GM18868 (cell line): ENCODE measurements around the gene PCDHGB6.
A peak's percentile ranks its signal among the peaks of the same experiment; 100 is the strongest.
"Not testable (repeated sequence)": the region's sequence is repeated elsewhere in the genome, so short reads cannot be mapped to it uniquely, and the experiment has no call there.

ENCODE experiments used
- ATAC-seq: cut with Tn5 transposase; IDR thresholded peaks from one replicate; pipeline ENCODE4 v1.9.1; 2021; ENCODE audit warnings: mild to moderate bottlenecking, moderate library complexity; ENCODE audit not compliant: unreplicated experiment

The PCDHGB6 gene

DNA sequence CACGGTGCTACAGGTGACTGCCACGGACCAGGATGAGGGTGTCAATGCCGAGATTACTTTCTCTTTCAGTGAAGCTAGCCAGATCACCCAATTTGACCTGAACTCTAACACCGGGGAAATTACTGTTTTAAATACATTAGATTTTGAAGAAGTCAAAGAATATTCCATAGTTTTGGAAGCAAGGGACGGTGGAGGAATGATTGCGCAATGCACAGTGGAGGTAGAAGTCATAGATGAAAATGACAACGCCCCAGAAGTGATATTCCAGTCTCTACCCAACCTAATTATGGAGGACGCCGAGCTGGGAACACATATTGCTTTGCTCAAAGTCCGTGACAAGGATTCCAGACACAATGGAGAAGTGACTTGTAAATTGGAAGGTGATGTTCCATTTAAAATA is 19.2 kb upstream of the PCDHGB6 start:
- ATAC-seq = no peak

DNA sequence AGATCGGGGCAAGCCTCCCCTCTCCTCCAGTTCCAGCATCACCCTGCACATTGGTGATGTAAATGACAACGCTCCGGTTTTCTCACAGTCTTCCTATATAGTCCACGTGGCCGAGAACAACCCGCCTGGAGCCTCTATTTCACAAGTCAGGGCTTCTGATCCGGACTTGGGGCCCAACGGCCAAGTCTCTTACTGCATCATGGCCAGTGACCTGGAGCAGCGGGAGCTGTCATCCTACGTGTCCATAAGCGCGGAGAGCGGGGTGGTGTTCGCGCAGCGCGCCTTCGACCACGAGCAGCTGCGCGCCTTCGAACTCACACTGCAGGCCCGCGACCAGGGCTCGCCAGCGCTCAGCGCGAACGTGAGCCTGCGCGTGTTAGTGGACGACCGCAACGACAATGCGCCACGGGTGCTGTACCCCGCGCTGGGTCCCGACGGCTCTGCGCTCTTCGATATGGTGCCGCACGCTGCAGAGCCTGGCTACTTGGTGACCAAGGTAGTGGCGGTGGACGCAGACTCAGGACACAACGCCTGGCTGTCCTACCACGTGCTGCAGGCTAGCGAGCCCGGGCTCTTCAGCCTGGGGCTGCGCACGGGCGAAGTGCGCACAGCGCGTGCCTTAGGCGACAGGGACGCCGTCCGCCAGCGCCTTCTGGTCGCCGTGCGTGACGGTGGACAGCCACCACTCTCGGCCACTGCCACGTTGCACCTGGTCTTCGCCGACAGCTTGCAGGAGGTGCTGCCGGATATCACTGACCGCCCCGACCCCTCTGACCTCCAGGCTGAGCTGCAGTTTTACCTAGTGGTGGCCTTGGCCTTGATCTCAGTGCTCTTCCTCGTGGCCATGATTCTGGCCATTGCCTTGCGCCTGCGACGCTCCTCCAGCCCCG is 18.4 kb upstream of the PCDHGB6 start:
- ATAC-seq = no peak

DNA sequence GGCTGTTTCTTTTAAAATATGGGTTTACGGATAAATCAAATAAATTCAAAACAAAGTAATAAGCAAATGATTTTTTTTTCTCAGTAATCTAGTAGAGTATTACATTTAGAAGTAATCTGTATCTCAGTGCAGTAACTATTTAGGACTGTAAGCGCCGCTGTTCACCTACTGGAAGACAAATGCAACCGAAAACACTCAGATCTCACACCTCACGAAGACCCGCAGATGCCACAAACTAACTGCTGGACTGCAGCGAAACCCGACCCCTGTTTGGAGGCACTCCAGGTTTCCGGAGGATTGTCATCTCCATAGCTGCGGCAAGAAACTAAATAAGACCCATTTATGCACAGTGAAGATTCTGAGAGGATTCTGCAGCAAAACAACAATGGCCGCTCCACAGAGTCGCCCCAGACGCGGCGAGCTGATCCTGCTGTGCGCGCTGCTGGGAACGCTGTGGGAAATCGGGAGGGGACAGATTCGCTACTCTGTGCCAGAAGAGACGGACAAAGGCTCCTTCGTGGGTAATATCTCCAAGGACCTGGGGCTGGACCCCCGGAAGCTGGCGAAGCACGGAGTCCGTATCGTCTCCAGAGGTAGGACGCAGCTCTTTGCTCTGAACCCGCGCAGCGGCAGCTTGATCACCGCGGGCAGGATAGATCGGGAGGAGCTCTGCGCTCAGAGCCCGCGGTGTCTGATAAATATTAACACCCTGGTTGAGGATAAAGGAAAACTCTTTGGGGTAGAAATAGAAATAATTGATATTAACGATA is 15.2 kb upstream of the PCDHGB6 start, which contains the start of gene PCDHGA8:
Gene PCDHGA8, plus strand, starts transcription at position 205 of the 770 bp plus-strand sequence. Its CDS starts 181 bp downstream, at position 386.
- ATAC-seq = no peak

DNA sequence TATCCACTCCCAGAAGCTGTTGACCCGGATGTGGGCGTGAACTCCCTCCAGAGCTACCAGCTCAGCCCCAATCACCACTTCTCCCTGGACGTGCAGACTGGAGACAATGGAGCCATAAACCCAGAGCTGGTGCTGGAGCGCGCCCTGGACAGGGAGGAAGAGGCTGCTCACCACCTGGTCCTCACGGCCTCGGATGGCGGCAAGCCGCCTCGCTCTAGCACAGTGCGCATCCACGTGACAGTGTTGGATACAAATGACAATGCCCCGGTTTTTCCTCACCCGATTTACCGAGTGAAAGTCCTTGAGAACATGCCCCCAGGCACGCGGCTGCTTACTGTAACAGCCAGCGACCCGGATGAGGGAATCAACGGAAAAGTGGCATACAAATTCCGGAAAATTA is 14.6 kb upstream of the PCDHGB6 start:
- ATAC-seq = no peak

DNA sequence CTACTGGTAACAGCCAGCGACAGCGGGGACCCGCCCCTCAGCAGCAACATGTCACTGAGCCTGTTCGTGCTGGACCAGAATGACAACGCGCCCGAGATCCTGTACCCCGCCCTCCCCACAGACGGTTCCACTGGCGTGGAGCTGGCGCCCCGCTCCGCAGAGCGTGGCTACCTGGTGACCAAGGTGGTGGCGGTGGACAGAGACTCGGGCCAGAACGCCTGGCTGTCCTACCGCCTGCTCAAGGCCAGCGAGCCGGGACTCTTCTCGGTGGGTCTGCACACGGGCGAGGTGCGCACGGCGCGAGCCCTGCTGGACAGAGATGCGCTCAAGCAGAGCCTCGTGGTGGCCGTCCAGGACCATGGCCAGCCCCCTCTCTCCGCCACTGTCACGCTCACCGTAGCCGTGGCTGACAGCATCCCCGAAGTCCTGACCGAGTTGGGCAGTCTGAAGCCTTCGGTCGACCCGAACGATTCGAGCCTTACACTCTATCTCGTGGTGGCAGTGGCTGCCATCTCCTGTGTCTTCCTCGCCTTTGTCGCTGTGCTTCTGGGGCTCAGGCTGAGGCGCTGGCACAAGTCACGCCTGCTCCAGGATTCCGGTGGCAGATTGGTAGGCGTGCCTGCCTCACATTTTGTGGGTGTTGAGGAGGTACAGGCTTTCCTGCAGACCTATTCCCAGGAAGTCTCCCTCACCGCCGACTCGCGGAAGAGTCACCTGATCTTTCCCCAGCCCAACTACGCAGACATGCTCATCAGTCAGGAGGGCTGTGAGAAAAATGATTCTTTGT is 13.2 kb upstream of the PCDHGB6 start:
- ATAC-seq = not testable (repeated sequence)

DNA sequence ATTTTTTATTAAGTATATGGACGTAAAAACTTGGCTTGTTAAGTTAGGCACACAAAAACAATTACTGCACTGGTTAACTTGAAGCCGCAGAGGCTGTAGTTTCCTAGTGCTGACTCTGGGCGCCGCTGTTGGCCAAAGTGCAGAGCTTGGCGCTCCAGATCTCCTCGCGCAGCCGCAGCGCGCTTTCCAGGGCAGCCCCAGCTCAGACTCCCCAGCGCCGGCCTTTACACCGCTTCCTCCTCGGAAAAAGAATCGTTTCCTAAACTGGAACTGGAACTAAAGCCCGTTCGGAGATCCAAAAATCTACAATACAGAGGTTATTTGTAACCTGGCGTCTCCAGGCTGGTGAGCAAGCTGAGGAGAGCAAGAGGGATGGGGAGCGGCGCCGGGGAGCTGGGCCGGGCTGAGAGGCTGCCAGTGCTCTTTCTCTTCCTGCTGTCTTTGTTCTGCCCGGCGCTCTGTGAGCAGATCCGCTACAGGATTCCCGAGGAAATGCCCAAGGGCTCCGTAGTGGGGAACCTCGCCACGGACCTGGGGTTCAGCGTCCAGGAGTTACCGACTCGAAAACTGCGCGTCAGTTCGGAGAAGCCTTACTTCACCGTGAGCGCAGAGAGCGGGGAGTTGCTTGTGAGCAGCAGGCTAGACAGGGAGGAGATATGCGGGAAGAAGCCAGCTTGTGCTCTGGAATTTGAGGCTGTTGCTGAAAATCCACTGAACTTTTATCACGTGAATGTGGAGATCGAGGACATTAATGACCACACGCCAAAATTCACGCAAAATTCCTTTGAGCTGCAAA is 9.9 kb upstream of the PCDHGB6 start, which contains the start of gene PCDHGB5:
Gene PCDHGB5, plus strand, starts transcription at position 192 of the 796 bp plus-strand sequence. Its CDS starts 181 bp downstream, at position 373.
- peak; percentile 97 for ATAC-seq

DNA sequence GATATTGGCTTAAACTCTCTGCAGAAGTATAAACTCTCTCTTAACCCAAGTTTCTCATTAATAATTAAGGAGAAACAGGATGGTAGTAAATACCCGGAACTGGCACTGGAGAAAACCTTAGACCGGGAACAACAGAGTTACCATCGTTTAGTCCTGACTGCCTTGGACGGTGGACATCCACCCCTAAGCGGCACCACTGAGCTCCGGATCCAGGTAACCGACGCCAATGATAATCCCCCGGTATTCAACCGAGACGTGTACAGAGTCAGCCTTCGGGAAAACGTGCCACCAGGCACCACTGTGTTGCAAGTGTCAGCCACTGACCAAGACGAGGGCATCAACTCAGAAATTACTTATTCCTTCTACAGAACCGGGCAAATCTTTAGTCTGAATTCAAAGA is 9.2 kb upstream of the PCDHGB6 start:
- no peak for ATAC-seq

DNA sequence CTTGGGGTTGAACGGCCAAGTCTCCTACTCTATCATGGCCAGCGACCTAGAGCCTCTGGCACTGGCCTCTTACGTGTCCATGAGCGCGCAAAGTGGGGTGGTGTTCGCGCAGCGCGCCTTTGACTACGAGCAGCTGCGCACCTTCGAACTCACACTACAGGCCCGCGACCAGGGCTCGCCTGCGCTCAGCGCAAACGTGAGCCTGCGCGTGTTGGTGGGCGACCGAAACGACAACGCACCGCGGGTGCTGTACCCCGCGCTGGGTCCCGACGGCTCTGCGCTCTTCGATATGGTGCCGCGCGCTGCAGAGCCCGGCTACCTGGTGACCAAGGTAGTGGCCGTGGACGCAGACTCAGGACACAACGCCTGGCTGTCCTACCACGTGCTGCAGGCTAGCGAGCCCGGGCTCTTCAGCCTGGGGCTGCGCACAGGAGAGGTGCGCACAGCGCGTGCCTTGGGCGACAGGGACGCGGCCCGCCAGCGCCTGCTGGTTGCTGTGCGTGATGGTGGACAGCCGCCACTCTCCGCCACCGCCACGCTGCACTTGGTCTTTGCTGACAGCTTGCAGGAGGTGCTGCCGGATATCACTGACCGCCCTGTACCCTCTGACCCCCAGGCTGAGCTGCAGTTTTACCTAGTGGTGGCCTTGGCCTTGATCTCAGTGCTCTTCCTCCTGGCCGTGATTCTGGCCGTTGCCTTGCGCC is 8.1 kb upstream of the PCDHGB6 start:
- no peak for ATAC-seq

DNA sequence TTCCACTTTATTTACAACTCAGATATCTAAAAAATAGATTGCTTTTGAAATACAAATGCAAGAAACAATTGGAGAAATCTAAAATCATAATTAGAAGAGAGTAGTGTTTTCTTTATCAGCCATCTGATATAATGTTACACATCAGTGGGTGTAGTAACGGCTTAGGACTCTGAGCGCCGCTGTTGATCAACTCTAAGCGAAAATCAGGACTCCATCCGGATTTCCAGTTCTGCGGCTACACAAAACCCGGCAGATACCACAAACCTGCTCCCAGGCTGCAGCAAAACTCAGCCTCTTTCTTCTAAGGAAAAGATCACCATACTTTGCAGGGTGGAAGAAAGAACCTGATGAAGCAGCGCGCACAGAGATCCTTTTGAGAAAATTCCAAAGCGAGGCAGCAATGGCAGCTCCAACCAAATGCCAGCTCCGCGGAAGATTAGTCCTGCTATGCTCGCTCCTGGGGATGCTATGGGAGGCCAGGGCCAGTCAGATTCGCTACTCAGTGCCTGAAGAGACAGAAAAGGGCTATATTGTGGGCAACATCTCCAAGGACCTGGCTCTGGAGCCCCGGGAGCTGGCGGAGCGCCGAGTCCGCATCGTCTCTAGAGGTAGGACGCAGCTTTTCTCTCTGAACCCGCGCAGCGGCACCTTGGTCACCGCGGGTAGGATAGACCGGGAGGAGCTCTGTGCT is 5.1 kb upstream of the PCDHGB6 start, which contains the start of gene PCDHGA9:
Gene PCDHGA9, plus strand, starts transcription at position 226 of the 691 bp plus-strand sequence. Its CDS starts 175 bp downstream, at position 401.
- ATAC-seq = no peak

DNA sequence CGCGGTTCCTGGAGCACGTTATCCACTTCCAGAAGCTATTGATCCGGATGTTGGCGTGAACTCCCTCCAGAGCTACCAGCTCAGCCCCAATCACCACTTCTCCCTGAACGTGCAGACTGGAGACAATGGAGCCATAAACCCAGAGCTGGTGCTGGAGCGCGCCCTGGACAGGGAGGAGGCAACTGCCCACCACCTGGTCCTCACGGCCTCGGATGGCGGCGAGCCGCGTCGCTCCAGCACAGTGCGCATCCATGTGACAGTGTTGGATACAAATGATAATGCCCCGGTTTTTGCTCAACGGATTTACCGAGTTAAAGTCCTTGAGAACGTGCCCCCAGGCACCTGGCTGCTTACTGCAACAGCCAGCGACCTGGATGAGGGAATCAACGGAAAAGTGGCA is 4.4 kb upstream of the PCDHGB6 start:
- no peak for ATAC-seq

DNA sequence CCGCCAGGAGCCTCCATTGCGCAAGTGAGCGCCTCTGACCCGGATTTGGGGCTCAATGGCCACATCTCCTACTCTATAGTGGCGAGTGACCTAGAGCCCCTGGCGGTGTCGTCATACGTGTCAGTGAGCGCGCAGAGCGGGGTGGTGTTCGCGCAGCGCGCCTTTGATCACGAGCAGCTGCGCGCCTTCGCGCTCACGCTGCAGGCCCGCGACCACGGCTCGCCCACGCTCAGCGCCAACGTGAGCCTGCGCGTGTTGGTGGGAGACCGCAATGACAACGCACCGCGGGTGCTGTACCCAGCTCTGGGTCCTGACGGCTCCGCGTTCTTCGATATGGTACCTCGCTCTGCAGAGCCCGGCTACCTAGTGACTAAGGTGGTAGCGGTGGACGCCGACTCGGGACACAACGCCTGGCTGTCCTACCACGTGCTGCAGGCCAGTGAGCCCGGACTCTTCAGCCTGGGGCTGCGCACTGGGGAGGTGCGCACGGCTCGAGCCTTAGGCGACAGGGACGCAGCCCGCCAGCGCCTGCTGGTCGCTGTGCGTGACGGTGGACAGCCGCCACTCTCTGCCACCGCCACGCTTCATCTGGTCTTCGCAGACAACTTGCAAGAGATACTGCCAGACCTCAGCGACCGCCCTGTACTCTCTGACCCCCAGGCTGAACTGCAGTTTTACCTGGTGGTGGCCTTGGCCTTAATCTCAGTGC is 1.9 kb downstream of the PCDHGB6 start:
- no peak for ATAC-seq

DNA sequence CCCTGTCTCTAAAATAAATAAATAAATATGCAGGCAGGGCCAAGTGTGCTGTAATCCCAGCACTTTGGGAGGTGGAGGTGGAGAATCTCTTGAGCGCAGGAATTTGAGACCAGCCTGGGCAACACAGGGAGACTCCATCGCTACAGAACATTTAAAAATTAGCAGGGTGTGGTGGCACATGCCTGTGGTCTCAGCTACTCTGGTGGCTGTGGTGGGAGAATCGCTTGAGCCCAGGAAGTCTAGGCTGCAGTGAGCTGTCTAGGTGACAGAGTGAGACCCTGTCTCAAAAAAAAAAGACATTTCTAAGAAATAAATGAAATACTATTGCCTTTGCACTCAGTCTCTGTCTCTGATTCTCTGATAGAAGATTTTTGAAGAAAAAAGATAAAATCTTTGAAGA is 3.8 kb downstream of the PCDHGB6 start:
- ATAC-seq = no peak

DNA sequence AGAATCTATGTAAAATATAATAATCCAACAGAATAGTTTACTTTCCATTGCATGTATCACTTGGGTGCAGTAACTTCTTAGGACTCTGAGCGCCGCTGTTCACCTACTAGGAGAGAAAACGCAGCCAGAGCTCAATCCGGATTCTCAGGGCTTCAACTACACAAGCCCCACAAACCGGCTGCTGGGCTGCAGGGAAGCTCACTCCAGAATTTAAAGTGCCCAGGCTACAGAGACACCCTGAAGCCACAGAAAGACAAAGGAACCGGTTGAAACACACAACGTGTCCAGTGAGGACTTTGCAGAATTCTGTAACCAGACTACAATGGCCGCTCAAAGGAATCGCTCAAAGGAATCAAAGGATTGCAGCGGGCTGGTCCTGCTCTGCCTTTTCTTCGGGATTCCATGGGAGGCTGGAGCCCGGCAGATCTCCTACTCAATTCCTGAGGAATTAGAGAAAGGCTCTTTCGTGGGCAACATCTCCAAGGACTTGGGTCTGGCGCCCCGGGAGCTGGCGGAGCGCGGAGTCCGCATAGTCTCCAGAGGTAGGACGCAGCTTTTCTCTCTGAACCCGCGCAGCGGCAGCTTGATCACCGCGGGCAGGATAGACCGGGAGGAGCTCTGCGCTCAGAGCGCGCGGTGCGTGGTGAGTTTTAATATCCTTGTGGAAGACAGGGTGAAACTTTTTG is 5.2 kb downstream of the PCDHGB6 start, which contains the start of gene PCDHGA10:
Gene PCDHGA10, plus strand, starts transcription at position 134 of the 686 bp plus-strand sequence. Its CDS starts 189 bp downstream, at position 323.
- ATAC-seq = peak; percentile 73

DNA sequence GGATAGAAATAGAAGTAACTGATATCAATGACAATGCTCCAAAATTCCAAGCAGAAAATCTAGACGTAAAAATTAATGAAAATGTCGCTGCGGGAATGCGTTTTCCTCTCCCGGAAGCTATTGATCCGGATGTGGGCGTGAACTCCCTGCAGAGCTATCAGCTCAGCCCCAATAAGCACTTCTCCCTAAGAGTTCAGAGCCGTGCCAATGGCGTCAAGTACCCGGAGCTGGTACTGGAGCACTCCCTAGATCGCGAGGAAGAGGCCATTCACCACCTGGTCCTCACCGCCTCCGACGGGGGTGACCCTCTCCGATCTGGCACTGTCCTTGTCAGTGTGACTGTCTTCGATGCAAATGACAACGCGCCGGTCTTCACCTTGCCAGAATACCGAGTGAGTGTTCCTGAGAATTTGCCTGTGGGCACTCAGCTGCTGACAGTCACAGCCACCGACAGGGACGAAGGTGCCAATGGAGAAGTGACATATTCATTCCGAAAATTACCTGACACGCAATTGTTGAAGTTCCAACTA is 5.8 kb downstream of the PCDHGB6 start:
- no peak for ATAC-seq

DNA sequence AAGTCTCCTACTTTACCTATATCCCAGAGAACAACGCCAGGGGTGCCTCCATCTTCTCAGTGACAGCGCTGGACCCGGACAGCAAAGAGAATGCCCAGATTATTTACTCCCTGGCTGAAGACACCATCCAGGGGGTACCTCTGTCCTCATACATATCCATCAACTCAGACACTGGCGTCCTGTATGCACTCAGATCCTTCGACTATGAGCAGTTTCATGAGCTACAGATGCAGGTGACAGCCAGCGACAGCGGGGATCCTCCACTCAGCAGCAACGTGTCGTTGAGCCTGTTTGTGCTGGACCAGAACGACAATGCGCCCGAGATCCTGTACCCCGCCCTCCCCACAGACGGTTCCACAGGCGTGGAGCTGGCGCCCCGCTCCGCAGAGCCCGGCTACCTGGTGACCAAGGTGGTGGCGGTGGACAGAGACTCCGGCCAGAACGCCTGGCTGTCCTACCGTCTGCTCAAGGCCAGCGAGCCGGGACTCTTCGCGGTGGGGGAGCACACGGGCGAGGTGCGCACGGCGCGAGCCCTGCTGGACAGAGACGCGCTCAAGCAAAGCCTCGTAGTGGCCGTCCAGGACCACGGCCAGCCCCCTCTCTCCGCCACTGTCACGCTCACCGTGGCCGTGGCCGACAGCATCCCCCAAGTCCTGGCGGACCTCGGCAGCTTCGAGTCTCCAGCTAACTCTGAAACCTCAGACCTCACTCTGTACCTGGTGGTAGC is 6.9 kb downstream of the PCDHGB6 start:
- not testable (repeated sequence) for ATAC-seq

DNA sequence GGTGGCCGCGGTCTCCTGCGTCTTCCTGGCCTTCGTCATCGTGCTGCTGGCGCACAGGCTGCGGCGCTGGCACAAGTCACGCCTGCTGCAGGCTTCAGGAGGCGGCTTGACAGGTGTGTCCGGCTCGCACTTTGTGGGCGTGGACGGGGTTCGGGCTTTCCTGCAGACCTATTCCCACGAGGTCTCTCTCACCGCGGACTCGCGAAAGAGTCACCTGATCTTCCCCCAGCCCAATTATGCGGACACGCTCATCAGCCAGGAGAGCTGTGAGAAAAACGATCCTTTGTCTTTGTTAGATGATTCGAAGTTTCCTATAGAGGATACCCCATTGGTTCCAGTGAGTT is 7.4 kb downstream of the PCDHGB6 start:
- not testable (repeated sequence) for ATAC-seq
